Lower leg skin (tissue), 3 donors: Measurements from ENCODE around the gene SLC16A1.

Experiments
- POLR2A ChIP-seq, 2 donors: fragments of 450-650 bp; IDR thresholded peaks; one replicate each; pipeline ENCODE4 v1.6.1; 2016 to 2017; ENCODE audit warnings: antibody characterized with exemption in 2 of 2, mild to moderate bottlenecking in 1 of 2, moderate library complexity in 1 of 2
- TF ChIP-seq, protein P1 (sequence below), 3 donors: fragments of 450-650 bp; IDR thresholded peaks; one replicate each; pipeline ENCODE4 v1.5.1; 2016; ENCODE audit warnings: antibody characterized with exemption in 3 of 3, mild to moderate bottlenecking in 3 of 3, moderate library complexity in 2 of 3

DNA sequence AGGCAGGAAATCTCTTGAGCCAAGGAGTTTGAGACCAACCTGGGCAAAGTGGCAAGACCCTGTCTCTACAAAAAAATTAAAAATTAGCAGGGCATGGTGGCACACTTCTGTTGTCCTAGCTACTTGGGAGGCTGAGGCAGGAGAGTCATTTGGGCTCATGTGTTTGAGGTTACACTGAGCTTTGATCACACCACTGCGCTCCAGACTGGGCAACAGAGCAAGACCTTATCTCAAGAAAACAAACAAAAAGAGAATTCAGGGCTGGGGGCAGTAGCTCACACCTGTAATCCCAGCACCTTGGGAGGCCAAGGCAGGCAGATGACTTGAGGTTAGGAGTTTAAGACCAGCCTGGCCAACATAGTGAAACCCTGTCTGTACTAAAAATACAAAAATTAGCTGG, 17.8 kb upstream of the SLC16A1 start:
- TF ChIP-seq, protein P1, sequence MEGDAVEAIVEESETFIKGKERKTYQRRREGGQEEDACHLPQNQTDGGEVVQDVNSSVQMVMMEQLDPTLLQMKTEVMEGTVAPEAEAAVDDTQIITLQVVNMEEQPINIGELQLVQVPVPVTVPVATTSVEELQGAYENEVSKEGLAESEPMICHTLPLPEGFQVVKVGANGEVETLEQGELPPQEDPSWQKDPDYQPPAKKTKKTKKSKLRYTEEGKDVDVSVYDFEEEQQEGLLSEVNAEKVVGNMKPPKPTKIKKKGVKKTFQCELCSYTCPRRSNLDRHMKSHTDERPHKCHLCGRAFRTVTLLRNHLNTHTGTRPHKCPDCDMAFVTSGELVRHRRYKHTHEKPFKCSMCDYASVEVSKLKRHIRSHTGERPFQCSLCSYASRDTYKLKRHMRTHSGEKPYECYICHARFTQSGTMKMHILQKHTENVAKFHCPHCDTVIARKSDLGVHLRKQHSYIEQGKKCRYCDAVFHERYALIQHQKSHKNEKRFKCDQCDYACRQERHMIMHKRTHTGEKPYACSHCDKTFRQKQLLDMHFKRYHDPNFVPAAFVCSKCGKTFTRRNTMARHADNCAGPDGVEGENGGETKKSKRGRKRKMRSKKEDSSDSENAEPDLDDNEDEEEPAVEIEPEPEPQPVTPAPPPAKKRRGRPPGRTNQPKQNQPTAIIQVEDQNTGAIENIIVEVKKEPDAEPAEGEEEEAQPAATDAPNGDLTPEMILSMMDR (IDR thresholded peaks at IDR 0.05): no peak
- TF ChIP-seq POLR2A (IDR thresholded peaks at IDR 0.05): no peak
